Skeletal muscle cell (primary cell): ENCODE measurements around the gene OCLN.
"Not testable (repeated sequence)": the region's sequence is repeated elsewhere in the genome, so short reads cannot be mapped to it uniquely, and the experiment has no call there.

ENCODE experiments used
- DNase-seq: peaks from one replicate; pipeline ENCODE4 v3.0.0-alpha.2; 2010; ENCODE audit warnings: low read depth
- H3K4me3 ChIP-seq: 2 replicates; pipeline ENCODE4 v1.5.1; 2011; ENCODE audit warnings: low read depth, mild to moderate bottlenecking, control low read depth, low read length, moderate library complexity

The OCLN gene

GRCh38 chr5:69596114-69596840 lies 103.7 kb downstream of the OCLN start:
- DNase-seq, H3K4me3 ChIP-seq: not testable (repeated sequence)

- H3K4me3 ChIP-seq, DNase-seq: not testable (repeated sequence)
Observed at GRCh38 chr5:69601947-69602346, 109.4 kb downstream of the OCLN start.

- H3K4me3 ChIP-seq, DNase-seq: not testable (repeated sequence)
Observed at GRCh38 chr5:69606839-69607238, 114.2 kb downstream of the OCLN start.
